Thyroid gland (tissue), 4 donors: ENCODE measurements around the gene SMO. TPM values are rescaled to one million over a fixed set of nuclear protein-coding genes. Genes with fewer than 3 reads are reported as not detected.

ENCODE experiments used
- DNase-seq, 2 donors: peaks; one replicate each; pipeline ENCODE4 v3.0.0-alpha.2; 2019
- H3K27ac ChIP-seq, 3 donors: fragments of 200-600 bp; sonication (generic); 1 replicate in 2 of 3; 2 replicates in 1 of 3; pipeline ENCODE4 v1.5.1; 2016 to 2019; ENCODE audit warnings: mild to moderate bottlenecking in 1 of 3, moderate library complexity in 1 of 3
- H3K27me3 ChIP-seq: fragments of 200-600 bp; sonication (generic); one replicate; pipeline ENCODE4 v1.5.1; 2019
- H3K36me3 ChIP-seq, 2 donors: fragments of 200-600 bp; sonication (generic); one replicate each; pipeline ENCODE4 v1.5.1; 2016 to 2019
- H3K4me1 ChIP-seq, 2 donors: fragments of 200-600 bp; sonication (generic); one replicate each; pipeline ENCODE4 v1.5.1; 2017 to 2019
- H3K4me3 ChIP-seq, 3 donors: fragments of 200-600 bp; sonication (generic); replicated peaks in 1 of 3; 1 replicate in 2 of 3; 2 replicates in 1 of 3; pipeline ENCODE4 v1.5.1; 2016; ENCODE audit warnings: mild to moderate bottlenecking in 1 of 3
- H3K9me3 ChIP-seq: fragments of 200-600 bp; sonication (generic); one replicate; pipeline ENCODE4 v1.5.1; 2017
- CTCF ChIP-seq, 6 experiments: fragments of 200-600 bp in 3 of 6; fragments of 450-650 bp in 3 of 6; sonication (generic) in 3 of 6; IDR thresholded peaks; one replicate each; pipeline ENCODE4 v1.5.1; 2016 to 2019; ENCODE audit warnings: antibody characterized with exemption in 6 of 6, mild to moderate bottlenecking in 2 of 6, inconsistent platforms in 1 of 6, moderate library complexity in 1 of 6
- POLR2A ChIP-seq, 2 donors: fragments of 450-650 bp; IDR thresholded peaks; one replicate each; pipeline ENCODE4 v1.6.1; 2017; ENCODE audit warnings: antibody characterized with exemption in 2 of 2, mild to moderate bottlenecking in 2 of 2, moderate library complexity in 1 of 2
- WGBS, 2 donors: methylation state at CpG; one replicate each; pipeline ENCODE4 v1.1.5; 2017; 5-methylcytosine and 5-hydroxymethylcytosine counted together
- intact Hi-C: fragments of 100-400 bp; cut with DNase I; formaldehyde crosslinking; loops from one replicate; pipeline ENCODE4 v1.15.1; 2023
- total RNA-seq, 4 donors: library from RNA; depleted of rRNA; stranded (reverse); fragments of >200 nt; gene quantifications; one replicate each; pipeline ENCODE4 v1.2.3, GENCODE V29; 2016

The SMO gene
- total RNA-seq, 4 donors from 2014 or later, result 10.5 to 17.4 (median 14.7) TPM

- Histone ChIP-seq H3K9me3 (no peaks in the 10 kb centered on the region), H3K4me3 (no peak overlapping the region), H3K27ac (no peak overlapping the region), H3K27me3 (no peaks in the 10 kb centered on the region), H3K36me3 (no peaks in the 10 kb centered on the region), H3K4me1 (peaks cover 0 to 7% of the 10 kb centered on the region in 2 donors)
- 79 to 92% methylated on average over 8 of the region's 8 CpGs for WGBS, 2 donors
- intact Hi-C loops, result no loop called here
- no peak for DNase-seq
- TF ChIP-seq POLR2A (IDR thresholded peaks at IDR 0.05), result no peak
- TF ChIP-seq CTCF (IDR thresholded peaks at IDR 0.05), result no peak
Measured at GRCh38 chr7:129146237-129146979, 42.0 kb upstream of the SMO start.

GRCh38 chr7:129147731-129148130, 40.7 kb upstream of the SMO start:
- 82 to 88% methylated on average over 3 of the region's 3 CpGs for WGBS, 2 donors
- TF ChIP-seq POLR2A (IDR thresholded peaks at IDR 0.05) (no peak), CTCF (IDR thresholded peaks at IDR 0.05) (no peak)
- Histone ChIP-seq H3K36me3 (no peaks in the 10 kb centered on the region), H3K4me3 (no peak overlapping the region), H3K27ac (no peak overlapping the region), H3K9me3 (no peaks in the 10 kb centered on the region), H3K4me1 (peaks cover 0 to 7% of the 10 kb centered on the region in 2 donors), H3K27me3 (no peaks in the 10 kb centered on the region)
- DNase-seq, result no peak
- intact Hi-C loops, result no loop called here

- no peaks in the 10 kb centered on the region for H3K27me3 ChIP-seq
- no peak overlapping the region for H3K27ac ChIP-seq
- H3K4me1 ChIP-seq, result peaks cover 0 to 7% of the 10 kb centered on the region in 2 donors
- TF ChIP-seq CTCF (IDR thresholded peaks at IDR 0.05), result no peak
- no peak for TF ChIP-seq POLR2A (IDR thresholded peaks at IDR 0.05)
- no peaks in the 10 kb centered on the region for H3K36me3 ChIP-seq
- 81 to 90% methylated on average over 8 of the region's 8 CpGs for WGBS, 2 donors
- no peak overlapping the region for H3K4me3 ChIP-seq
- DNase-seq, result no peak
- intact Hi-C loops, result no loop called here
- no peaks in the 10 kb centered on the region for H3K9me3 ChIP-seq
Measured at GRCh38 chr7:129149511-129149910, 38.9 kb upstream of the SMO start.

GRCh38 chr7:129150199-129150996, 38.0 kb upstream of the SMO start:
- DNase-seq, result no peak
- TF ChIP-seq CTCF (IDR thresholded peaks at IDR 0.05) (no peak), POLR2A (IDR thresholded peaks at IDR 0.05) (no peak)
- Histone ChIP-seq H3K36me3 (no peaks in the 10 kb centered on the region), H3K27ac (no peak overlapping the region), H3K27me3 (no peaks in the 10 kb centered on the region), H3K4me3 (no peak overlapping the region), H3K9me3 (no peaks in the 10 kb centered on the region), H3K4me1 (peaks cover 0 to 1% of the 10 kb centered on the region in 2 donors)
- intact Hi-C loops, result no loop called here
- WGBS, 2 donors, result 74 to 93% methylated on average over 6 to 8 of the region's 8 CpGs

GRCh38 chr7:129157651-129158050, 30.8 kb upstream of the SMO start:
- H3K4me1 ChIP-seq, result peaks cover 20 to 23% of the 10 kb centered on the region in 2 donors
- DNase-seq, result no peak
- TF ChIP-seq POLR2A (IDR thresholded peaks at IDR 0.05) (no peak), CTCF (IDR thresholded peaks at IDR 0.05) (no peak)
- intact Hi-C loops, result no loop called here
- no peaks in the 10 kb centered on the region for H3K36me3 ChIP-seq
- H3K4me3 ChIP-seq, result no peak overlapping the region
- H3K27ac ChIP-seq, result no peak overlapping the region
- 92 to 94% methylated on average over 9 of the region's 9 CpGs for WGBS, 2 donors
- H3K27me3 ChIP-seq, result no peaks in the 10 kb centered on the region
- H3K9me3 ChIP-seq, result no peaks in the 10 kb centered on the region
